ENCODE measurements around the gene RHCG. TPM values are rescaled to one million over a fixed set of nuclear protein-coding genes. Genes with fewer than 3 reads are reported as not detected.

Gene RHCG
- total and polyA plus RNA-seq, 2 of the 4 experiments (the other 2 are of a cell fraction) = not detected

DNA sequence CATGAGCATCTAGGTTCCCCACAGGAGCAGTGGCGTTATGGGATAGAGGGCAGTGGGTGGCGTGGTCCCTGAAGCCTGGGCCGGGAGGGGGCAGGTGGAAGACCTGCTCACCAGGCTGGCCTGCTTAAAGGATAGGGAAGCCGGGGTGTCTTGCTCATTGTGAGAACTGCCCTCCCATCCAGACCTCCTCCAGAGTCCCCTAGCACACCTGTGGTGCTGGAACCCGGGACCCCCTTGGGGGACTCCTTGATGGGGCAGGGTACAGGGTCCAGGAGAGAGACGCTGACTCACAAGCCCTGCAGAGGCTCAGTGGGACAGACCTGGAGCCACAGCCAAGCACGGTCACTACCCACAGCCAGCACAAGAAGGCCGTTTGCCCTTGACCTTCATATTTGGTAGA lies 2.8 kb upstream of the RHCG start:
- Histone ChIP-seq H3K27me3 (ENCODE audit: control insufficient read depth, insufficient read depth, low read length) (peaks cover 50% of the 10 kb centered on the region), H3K23ac (ENCODE audit: low read depth, low read length) (no peak overlapping the region), H3K4me2 (ENCODE audit: low read depth, low read length) (no peak overlapping the region), H3K56ac (ENCODE audit: extremely low read depth, insufficient read depth, low read length) (no peak overlapping the region), H2AK5ac (ENCODE audit: low read depth, low read length) (no peak overlapping the region), H4K20me1 (ENCODE audit: insufficient read depth, low read length) (no peaks in the 10 kb centered on the region), H4K8ac (ENCODE audit: low read depth in 2 of 2, low read length in 2 of 2) (no peak overlapping the region), H3K4me1 (ENCODE audit: control insufficient read depth, insufficient read depth, low read length) (no peaks in the 10 kb centered on the region), H2BK20ac (ENCODE audit: low read depth, low read length) (no peak overlapping the region), H3K79me1 (ENCODE audit: low read depth in 1 of 2, low read length in 2 of 2) (no peaks in the 10 kb centered on the region), H3K36me3 (ENCODE audit: control insufficient read depth, insufficient read depth, low read length) (no peaks in the 10 kb centered on the region), H3K27ac (ENCODE audit: insufficient read depth, low read length) (no peak overlapping the region), H3K9me1 (ENCODE audit: insufficient read depth, low read length) (no peaks in the 10 kb centered on the region), H2BK120ac (ENCODE audit: low read depth, low read length) (no peak overlapping the region), H3K4me3 (ENCODE audit: insufficient read depth, low read depth, low read length) (no peak overlapping the region), H2BK15ac (ENCODE audit: low read depth, low read length) (no peak overlapping the region), H3K9me3 (ENCODE audit: control insufficient read depth, insufficient read depth, low read length) (no peaks in the 10 kb centered on the region), H4K5ac (ENCODE audit: low read depth, low read length) (no peak overlapping the region), H2AFZ (replicated peaks; ENCODE audit: low read length, poor library complexity) (no peak overlapping the region), H3K9ac (ENCODE audit: low read depth, low read length) (no peak overlapping the region), H4K91ac (ENCODE audit: insufficient read depth, low read depth, low read length) (no peak overlapping the region), H3K4ac (ENCODE audit: low read depth, low read length) (no peak overlapping the region), H3K18ac (ENCODE audit: low read depth, low read length) (no peak overlapping the region), H3K14ac (replicated peaks; ENCODE audit: low read depth, low read length) (no peak overlapping the region), H2AK9ac (replicated peaks; ENCODE audit: low read depth, low read length, poor library complexity) (no peak overlapping the region), H2BK5ac (ENCODE audit: low read depth, low read length, poor library complexity, severe bottlenecking) (no peak overlapping the region)
- DNase-seq (no peak), ATAC-seq (ENCODE audit: low read depth) (no peak)
- ChIA-PET POLR2A (ENCODE audit: unreplicated experiment) (no interaction called here), CTCF (interaction anchor here (0.6 kb wide), 1 partner anchor 134 kb away, joined by 3 read pairs; no protein-coding TSS in a partner anchor)
- dilution Hi-C loops (cut with HindIII; ENCODE audit: low sequenced_read_pairs, unreplicated experiment) = no loop called here
- in situ Hi-C loops (cut with MboI; ENCODE audit: low sequenced_read_pairs) = no loop called here
- TF ChIP-seq POLR2A (IDR thresholded peaks at IDR 0.05; ENCODE audit: low read depth, low read length) (no peak), RFX5 (IDR thresholded peaks at IDR 0.05; ENCODE audit: low read depth, low read length) (no peak), ELK1 (IDR thresholded peaks at IDR 0.05; ENCODE audit: borderline replicate concordance, low read depth, low read length) (no peak), SMC3 (IDR thresholded peaks at IDR 0.05; ENCODE audit: low read depth, low read length) (no peak), MAZ (IDR thresholded peaks at IDR 0.05; ENCODE audit: borderline replicate concordance, low read depth, low read length) (no peak), FOS (IDR thresholded peaks at IDR 0.05; ENCODE audit: low read depth, low read length) (no peak), RCOR1 (IDR thresholded peaks at IDR 0.05; ENCODE audit: insufficient replicate concordance, low read length) (no peak), RAD21 (IDR thresholded peaks at IDR 0.05; ENCODE audit: low read length) (no peak), BHLHE40 (IDR thresholded peaks at IDR 0.05; ENCODE audit: low read depth, low read length) (no peak), CHD1 (IDR thresholded peaks at IDR 0.05; ENCODE audit: low read depth, low read length) (no peak), CEBPB (IDR thresholded peaks at IDR 0.05; ENCODE audit: low read depth, low read length) (no peak), NFE2L2 (IDR thresholded peaks at IDR 0.05; ENCODE audit: low read depth, low read length) (no peak), MXI1 (IDR thresholded peaks at IDR 0.05; ENCODE audit: borderline replicate concordance, low read depth, low read length) (no peak), MAFK (IDR thresholded peaks at IDR 0.05; ENCODE audit: low read depth, low read length) (no peak)
- TF ChIP-seq, protein P1, sequence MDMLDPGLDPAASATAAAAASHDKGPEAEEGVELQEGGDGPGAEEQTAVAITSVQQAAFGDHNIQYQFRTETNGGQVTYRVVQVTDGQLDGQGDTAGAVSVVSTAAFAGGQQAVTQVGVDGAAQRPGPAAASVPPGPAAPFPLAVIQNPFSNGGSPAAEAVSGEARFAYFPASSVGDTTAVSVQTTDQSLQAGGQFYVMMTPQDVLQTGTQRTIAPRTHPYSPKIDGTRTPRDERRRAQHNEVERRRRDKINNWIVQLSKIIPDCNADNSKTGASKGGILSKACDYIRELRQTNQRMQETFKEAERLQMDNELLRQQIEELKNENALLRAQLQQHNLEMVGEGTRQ (IDR thresholded peaks at IDR 0.05; ENCODE audit: low read depth, low read length) = no peak
- TF ChIP-seq, protein P2, sequence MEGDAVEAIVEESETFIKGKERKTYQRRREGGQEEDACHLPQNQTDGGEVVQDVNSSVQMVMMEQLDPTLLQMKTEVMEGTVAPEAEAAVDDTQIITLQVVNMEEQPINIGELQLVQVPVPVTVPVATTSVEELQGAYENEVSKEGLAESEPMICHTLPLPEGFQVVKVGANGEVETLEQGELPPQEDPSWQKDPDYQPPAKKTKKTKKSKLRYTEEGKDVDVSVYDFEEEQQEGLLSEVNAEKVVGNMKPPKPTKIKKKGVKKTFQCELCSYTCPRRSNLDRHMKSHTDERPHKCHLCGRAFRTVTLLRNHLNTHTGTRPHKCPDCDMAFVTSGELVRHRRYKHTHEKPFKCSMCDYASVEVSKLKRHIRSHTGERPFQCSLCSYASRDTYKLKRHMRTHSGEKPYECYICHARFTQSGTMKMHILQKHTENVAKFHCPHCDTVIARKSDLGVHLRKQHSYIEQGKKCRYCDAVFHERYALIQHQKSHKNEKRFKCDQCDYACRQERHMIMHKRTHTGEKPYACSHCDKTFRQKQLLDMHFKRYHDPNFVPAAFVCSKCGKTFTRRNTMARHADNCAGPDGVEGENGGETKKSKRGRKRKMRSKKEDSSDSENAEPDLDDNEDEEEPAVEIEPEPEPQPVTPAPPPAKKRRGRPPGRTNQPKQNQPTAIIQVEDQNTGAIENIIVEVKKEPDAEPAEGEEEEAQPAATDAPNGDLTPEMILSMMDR (conservative IDR thresholded peaks at IDR 0.05; ENCODE audit: low read depth, low read length) = no peak
- WGBS, 2 experiments (ENCODE audit: extremely low coverage in 2 of 2, insufficient read length in 1 of 2) = no CpG with 5 or more reads among the region's 8 CpGs
- intact Hi-C loops (cut with micrococcal nuclease) = no loop called here
- BruUV-seq (replicated peaks) = no TSS peak
